Measurements from ENCODE around the gene TRIM52.

TRIM52 gene

GRCh38 chr5:181233088-181233800 is 27.7 kb downstream of the TRIM52 start:
- Histone ChIP-seq H3K9ac (ENCODE audit: low read depth, low read length) (no peak overlapping the region), H3K36me3 (ENCODE audit: insufficient read depth, low read length) (peaks cover 24% of the 10 kb centered on the region), H3K9me3 (ENCODE audit: control insufficient read depth, insufficient read depth, low read length) (no peaks in the 10 kb centered on the region), H3K4me1 (ENCODE audit: insufficient read depth, low read length) (no peaks in the 10 kb centered on the region)

GRCh38 chr5:181232593-181232992 is 28.4 kb downstream of the TRIM52 start:
- Histone ChIP-seq H3K4me1 (ENCODE audit: insufficient read depth, low read length) (no peaks in the 10 kb centered on the region), H3K9ac (ENCODE audit: low read depth, low read length) (no peak overlapping the region), H3K9me3 (ENCODE audit: control insufficient read depth, insufficient read depth, low read length) (no peaks in the 10 kb centered on the region), H3K36me3 (ENCODE audit: insufficient read depth, low read length) (peaks cover 19% of the 10 kb centered on the region)

- H3K36me3 ChIP-seq (ENCODE audit: insufficient read depth, low read length): peaks cover 9% of the 10 kb centered on the region
- H3K4me1 ChIP-seq (ENCODE audit: insufficient read depth, low read length): no peaks in the 10 kb centered on the region
- no peaks in the 10 kb centered on the region for H3K9me3 ChIP-seq (ENCODE audit: control insufficient read depth, insufficient read depth, low read length)
- no peak overlapping the region for H3K9ac ChIP-seq (ENCODE audit: low read depth, low read length)
These were observed 29.5 kb downstream of the TRIM52 start for GRCh38 chr5:181231432-181231831.

- H3K36me3 ChIP-seq (ENCODE audit: insufficient read depth, low read length): peaks cover 3% of the 10 kb centered on the region; the same call in 1 of the 2 replicates
These were observed 30.4 kb downstream of the TRIM52 start for GRCh38 chr5:181230551-181230950.

GRCh38 chr5:181229996-181230395 is 30.9 kb downstream of the TRIM52 start:
- peaks cover 3% of the 10 kb centered on the region; the same call in 1 of the 2 replicates for H3K36me3 ChIP-seq (ENCODE audit: insufficient read depth, low read length)
- no peaks in the 10 kb centered on the region for H3K4me1 ChIP-seq (ENCODE audit: insufficient read depth, low read length)
- H3K9me3 ChIP-seq (ENCODE audit: control insufficient read depth, insufficient read depth, low read length): no peaks in the 10 kb centered on the region
- H3K9ac ChIP-seq (ENCODE audit: low read depth, low read length): no peak overlapping the region

More at GRCh38 chr5:181230551-181230950, 30.4 kb downstream of the TRIM52 start:
- H3K4me1 ChIP-seq (ENCODE audit: insufficient read depth, low read length): no peaks in the 10 kb centered on the region
- H3K9ac ChIP-seq (ENCODE audit: low read depth, low read length): no peak overlapping the region
- no peaks in the 10 kb centered on the region for H3K9me3 ChIP-seq (ENCODE audit: control insufficient read depth, insufficient read depth, low read length)

- Histone ChIP-seq H3K36me3 (ENCODE audit: insufficient read depth, low read length) (peaks cover 3% of the 10 kb centered on the region; the same call in 1 of the 2 replicates), H3K9me3 (ENCODE audit: control insufficient read depth, insufficient read depth, low read length) (no peaks in the 10 kb centered on the region), H3K4me1 (ENCODE audit: insufficient read depth, low read length) (no peaks in the 10 kb centered on the region), H3K9ac (ENCODE audit: low read depth, low read length) (peak overlapping the region; percentile 60; the same call in 1 of the 2 replicates)
These were observed 36.3 kb downstream of the TRIM52 start for GRCh38 chr5:181224390-181225229.

- H3K9ac ChIP-seq (ENCODE audit: low read depth, low read length): peak overlapping the region; percentile 60; the same call in 1 of the 2 replicates
- H3K4me1 ChIP-seq (ENCODE audit: insufficient read depth, low read length): no peaks in the 10 kb centered on the region
- H3K9me3 ChIP-seq (ENCODE audit: control insufficient read depth, insufficient read depth, low read length): no peaks in the 10 kb centered on the region
- H3K36me3 ChIP-seq (ENCODE audit: insufficient read depth, low read length): peaks cover 3% of the 10 kb centered on the region; the same call in 1 of the 2 replicates
These were observed 37.1 kb downstream of the TRIM52 start for GRCh38 chr5:181223729-181224389.

GRCh38 chr5:181223058-181223728 is 37.8 kb downstream of the TRIM52 start, which contains the start of gene TRIM41:
Gene TRIM41 (plus strand): TSS chr5:181223281. CDS start chr5:181224000, 719 bp downstream.
- peak within 1 kb of the TSS; percentile 60 for H3K9ac ChIP-seq (ENCODE audit: low read depth, low read length)
- peaks cover 3% of the 10 kb centered on the region; the same call in 1 of the 2 replicates for H3K36me3 ChIP-seq (ENCODE audit: insufficient read depth, low read length)
- no peaks in the 10 kb centered on the region for H3K9me3 ChIP-seq (ENCODE audit: control insufficient read depth, insufficient read depth, low read length)
- no peaks in the 10 kb centered on the region for H3K4me1 ChIP-seq (ENCODE audit: insufficient read depth, low read length)

GRCh38 chr5:181222630-181223057 is 38.3 kb downstream of the TRIM52 start:
- H3K9me3 ChIP-seq (ENCODE audit: control insufficient read depth, insufficient read depth, low read length): no peaks in the 10 kb centered on the region
- H3K9ac ChIP-seq (ENCODE audit: low read depth, low read length): peak overlapping the region; percentile 60
- peaks cover 2% of the 10 kb centered on the region; the same call in 1 of the 2 replicates for H3K36me3 ChIP-seq (ENCODE audit: insufficient read depth, low read length)
- H3K4me1 ChIP-seq (ENCODE audit: insufficient read depth, low read length): no peaks in the 10 kb centered on the region

GRCh38 chr5:181221792-181222629 is 38.9 kb downstream of the TRIM52 start:
- no peaks in the 10 kb centered on the region for H3K36me3 ChIP-seq (ENCODE audit: insufficient read depth, low read length)
- peak overlapping the region; percentile 60 for H3K9ac ChIP-seq (ENCODE audit: low read depth, low read length)
- H3K4me1 ChIP-seq (ENCODE audit: insufficient read depth, low read length): no peaks in the 10 kb centered on the region
- H3K9me3 ChIP-seq (ENCODE audit: control insufficient read depth, insufficient read depth, low read length): no peaks in the 10 kb centered on the region

GRCh38 chr5:181221105-181221791 is 39.7 kb downstream of the TRIM52 start:
- H3K4me1 ChIP-seq (ENCODE audit: insufficient read depth, low read length): no peaks in the 10 kb centered on the region
- no peaks in the 10 kb centered on the region for H3K9me3 ChIP-seq (ENCODE audit: control insufficient read depth, insufficient read depth, low read length)
- peak overlapping the region; percentile 60; the same call in 1 of the 2 replicates for H3K9ac ChIP-seq (ENCODE audit: low read depth, low read length)
- H3K36me3 ChIP-seq (ENCODE audit: insufficient read depth, low read length): no peaks in the 10 kb centered on the region

GRCh38 chr5:181220178-181220515 is 40.8 kb downstream of the TRIM52 start:
- Histone ChIP-seq H3K9me3 (ENCODE audit: control insufficient read depth, insufficient read depth, low read length) (no peaks in the 10 kb centered on the region), H3K9ac (ENCODE audit: low read depth, low read length) (no peak overlapping the region), H3K36me3 (ENCODE audit: insufficient read depth, low read length) (no peaks in the 10 kb centered on the region), H3K4me1 (ENCODE audit: insufficient read depth, low read length) (no peaks in the 10 kb centered on the region)

Measured in ES-I3 (cell line).